Adipose tissue (tissue), 3 donors: ENCODE measurements around the gene ALDH1L2. TPM values are rescaled to one million over a fixed set of nuclear protein-coding genes. Genes with fewer than 3 reads are reported as not detected.

ENCODE experiments used
- H3K27ac ChIP-seq: one replicate; pipeline ENCODE4 v1.5.1; 2013; ENCODE audit warnings: low read depth, low read length
- WGBS, 3 donors: extraction: QIAGEN DNeasy Blood & Tissue Kit; methylation state at CpG; one replicate each; pipeline ENCODE4 v1.1.7; 2013; 5-methylcytosine and 5-hydroxymethylcytosine counted together
- polyA plus RNA-seq, 3 donors: library from polyadenylated mRNA; stranded (reverse); fragments of 200-250 nt; gene quantifications; one replicate each; pipeline ENCODE4 v1.2.3, GENCODE V29; 2013
- donor health status: healthy with polysubstance abuse.
- donor health status: Bipolar disorder and iron deficiency.
- donor health status: healthy.

Gene ALDH1L2
- polyA plus RNA-seq, 3 donors = 3.2 to 12.7 (median 12.5) TPM

- H3K27ac ChIP-seq = no peak overlapping the region
- WGBS, 3 donors = 82 to 92% (median 85%) methylated on average over 4 of the region's 4 CpGs
These were observed 32.3 kb downstream of the ALDH1L2 start for GRCh38 chr12:105051981-105052380.

GRCh38 chr12:105048315-105048714 is 35.9 kb downstream of the ALDH1L2 start:
- 86 to 98% (median 97%) methylated on average over 1 of the region's 1 CpG for WGBS, 3 donors
- H3K27ac ChIP-seq = no peak overlapping the region

- H3K27ac ChIP-seq = no peak overlapping the region
- WGBS, 3 donors = 94 to 100% (median 100%) methylated on average over 1 of the region's 1 CpG
These were observed 37.0 kb downstream of the ALDH1L2 start for GRCh38 chr12:105047308-105047707.

GRCh38 chr12:105041186-105041585 is 43.1 kb downstream of the ALDH1L2 start:
- WGBS, 3 donors = 72 to 85% (median 76%) methylated on average over 3 of the region's 3 CpGs
- H3K27ac ChIP-seq = no peak overlapping the region

GRCh38 chr12:105040476-105040875 is 43.8 kb downstream of the ALDH1L2 start:
- 47 to 90% (median 61%) methylated on average over 2 of the region's 2 CpGs for WGBS, 3 donors
- H3K27ac ChIP-seq = no peak overlapping the region

- WGBS, 3 donors = 63 to 70% (median 68%) methylated on average over 3 of the region's 3 CpGs
- H3K27ac ChIP-seq = no peak overlapping the region
These were observed 47.2 kb downstream of the ALDH1L2 start for GRCh38 chr12:105036937-105037649.

GRCh38 chr12:105033851-105034250 is 50.4 kb downstream of the ALDH1L2 start:
- WGBS, 3 donors = 69 to 86% (median 71%) methylated on average over 2 of the region's 2 CpGs
- H3K27ac ChIP-seq = no peak overlapping the region

- H3K27ac ChIP-seq = no peak overlapping the region
- WGBS, 3 donors = 95% methylated on average over 4 of the region's 4 CpGs
These were observed 51.4 kb downstream of the ALDH1L2 start for GRCh38 chr12:105032703-105033357.

- 84 to 90% (median 89%) methylated on average over 9 of the region's 9 CpGs for WGBS, 3 donors
These were observed 53.1 kb downstream of the ALDH1L2 start for GRCh38 chr12:105030820-105031807.

GRCh38 chr12:105026411-105026810 is 57.8 kb downstream of the ALDH1L2 start:
- H3K27ac ChIP-seq = no peak overlapping the region
- 85 to 93% (median 90%) methylated on average over 4 of the region's 4 CpGs for WGBS, 3 donors

More at GRCh38 chr12:105030820-105031807, 53.1 kb downstream of the ALDH1L2 start:
- no peak overlapping the region for H3K27ac ChIP-seq

GRCh38 chr12:105025890-105026289 is 58.4 kb downstream of the ALDH1L2 start:
- H3K27ac ChIP-seq = no peak overlapping the region
- 33 to 59% (median 45%) methylated on average over 5 of the region's 5 CpGs for WGBS, 3 donors

GRCh38 chr12:105024928-105025327 is 59.3 kb downstream of the ALDH1L2 start:
- 42 to 81% (median 66%) methylated on average over 2 of the region's 2 CpGs for WGBS, 3 donors
- no peak overlapping the region for H3K27ac ChIP-seq

- WGBS, 3 donors = 39 to 95% (median 92%) methylated on average over 3 of the region's 3 CpGs
- no peak overlapping the region for H3K27ac ChIP-seq
These were observed 63.9 kb downstream of the ALDH1L2 start for GRCh38 chr12:105020241-105020962.

GRCh38 chr12:105018776-105019175 is 65.5 kb downstream of the ALDH1L2 start:
- WGBS, 3 donors = 86 to 92% (median 92%) methylated on average over 9 of the region's 9 CpGs
- no peak overlapping the region for H3K27ac ChIP-seq

- WGBS, 3 donors = 92 to 95% (median 92%) methylated on average over 4 of the region's 4 CpGs
- no peak overlapping the region for H3K27ac ChIP-seq
These were observed 66.2 kb downstream of the ALDH1L2 start for GRCh38 chr12:105018012-105018411.

- 94 to 99% (median 96%) methylated on average over 4 of the region's 4 CpGs for WGBS, 3 donors
- no peak overlapping the region for H3K27ac ChIP-seq
These were observed 68.7 kb downstream of the ALDH1L2 start for GRCh38 chr12:105015543-105015942.

GRCh38 chr12:105014603-105015002 is 69.7 kb downstream of the ALDH1L2 start:
- 88 to 89% (median 89%) methylated on average over 2 of the region's 2 CpGs for WGBS, 3 donors
- H3K27ac ChIP-seq = no peak overlapping the region

- H3K27ac ChIP-seq = no peak overlapping the region
- WGBS, 3 donors = 83 to 94% (median 85%) methylated on average over 9 of the region's 9 CpGs
These were observed 70.4 kb downstream of the ALDH1L2 start for GRCh38 chr12:105013892-105014291.
